Iris pigment epithelial cell (primary cell): ENCODE results near the gene PPIL4.
"Not testable (repeated sequence)": the region's sequence is repeated elsewhere in the genome, so short reads cannot be mapped to it uniquely, and the experiment has no call there.

Experiments used
- DNase-seq: peaks from one replicate; pipeline ENCODE4 v3.0.0-alpha.2; 2011; ENCODE audit warnings: low read depth

The PPIL4 gene

DNA sequence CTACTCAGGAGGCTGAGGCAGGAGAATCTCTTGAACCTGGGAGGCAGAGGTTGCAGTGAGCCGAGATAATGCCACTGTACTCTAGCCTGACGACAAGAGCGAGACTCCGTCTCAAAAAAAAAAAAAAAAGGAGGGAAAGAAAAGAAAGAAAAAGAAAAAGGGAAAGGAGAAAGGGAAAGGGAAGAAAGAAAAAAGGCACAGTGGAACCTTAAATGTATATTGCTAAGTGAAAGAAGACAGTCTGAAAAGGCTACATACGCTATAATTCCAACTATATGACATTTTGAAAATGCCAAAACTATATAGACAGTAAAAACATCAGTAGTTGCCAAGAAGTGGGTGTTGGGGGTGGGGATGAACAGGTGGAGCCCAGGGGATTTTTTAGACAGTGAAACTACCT lies 16.2 kb downstream of the PPIL4 start:
- DNase-seq, result no peak

DNA sequence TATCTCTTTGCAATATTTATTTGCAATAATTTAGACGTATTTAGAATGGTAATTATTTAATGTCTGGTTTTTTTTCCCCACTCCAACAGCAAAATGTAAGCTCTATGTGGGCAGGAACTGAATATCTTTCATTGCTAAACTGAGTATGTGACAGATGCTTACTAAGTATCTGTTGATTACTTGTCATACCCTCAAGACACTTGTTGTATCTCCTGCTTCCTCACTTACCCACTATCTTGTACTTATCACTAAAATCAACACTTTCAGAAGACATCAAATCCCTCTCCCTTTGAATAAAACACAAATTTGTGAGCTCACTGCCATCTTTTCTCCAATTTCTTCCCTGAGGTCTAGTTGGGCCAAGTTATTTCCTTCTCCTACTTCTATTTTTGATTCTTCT lies 30.3 kb downstream of the PPIL4 start:
- DNase-seq, result no peak

DNA sequence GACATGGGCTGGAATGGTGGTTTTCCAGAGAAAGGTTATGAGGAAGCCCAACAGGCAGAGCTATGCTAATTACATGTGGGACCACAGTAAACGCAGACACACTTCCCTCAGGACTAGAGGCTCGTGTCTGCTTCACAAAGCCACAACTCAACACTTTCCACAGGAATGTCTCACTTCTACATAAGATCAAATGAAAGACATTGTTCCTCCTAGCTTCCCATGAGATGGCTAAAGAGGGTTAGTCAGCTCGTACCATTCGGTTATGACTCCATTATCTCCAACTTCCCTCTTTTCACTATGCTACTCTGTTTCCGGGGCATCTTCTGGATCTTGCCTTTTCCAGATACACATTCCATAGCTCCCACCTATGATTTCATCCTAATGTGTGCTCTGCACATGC lies 31.9 kb downstream of the PPIL4 start:
- DNase-seq, result no peak

DNA sequence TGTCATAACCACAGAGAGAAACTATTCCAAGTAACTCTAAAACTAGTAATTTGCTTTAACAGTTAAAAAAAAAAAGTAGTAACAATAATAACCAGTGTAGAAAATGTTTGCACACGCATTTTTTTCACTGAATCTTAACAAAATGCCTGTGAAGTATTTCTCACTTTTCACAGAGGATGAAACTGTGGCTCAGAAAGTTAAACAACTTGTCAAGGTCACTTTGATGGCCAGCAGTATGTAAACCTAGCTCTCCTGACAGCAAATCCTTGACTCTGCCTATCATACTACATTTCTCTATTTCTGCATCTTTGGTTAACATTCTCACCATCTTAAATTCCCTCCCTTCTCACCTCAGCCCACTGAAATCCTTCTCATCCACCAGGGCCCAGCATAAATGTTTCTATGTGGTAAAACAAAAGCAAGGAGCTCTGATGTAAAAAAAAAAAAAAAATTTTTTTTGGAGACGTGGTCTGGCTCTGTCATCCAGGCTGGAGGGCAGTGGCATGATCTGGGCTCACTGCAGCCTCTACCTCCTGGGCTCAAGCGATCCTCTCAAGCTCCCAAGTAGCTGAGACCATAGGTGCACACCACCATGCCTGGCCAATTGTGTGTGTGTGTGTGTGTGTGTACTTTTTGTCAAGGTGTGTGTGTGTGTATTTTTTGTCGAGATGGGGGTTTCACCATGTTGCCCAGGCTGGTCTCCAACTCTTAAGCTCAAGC lies 34.9 kb downstream of the PPIL4 start:
- no peak for DNase-seq

DNA sequence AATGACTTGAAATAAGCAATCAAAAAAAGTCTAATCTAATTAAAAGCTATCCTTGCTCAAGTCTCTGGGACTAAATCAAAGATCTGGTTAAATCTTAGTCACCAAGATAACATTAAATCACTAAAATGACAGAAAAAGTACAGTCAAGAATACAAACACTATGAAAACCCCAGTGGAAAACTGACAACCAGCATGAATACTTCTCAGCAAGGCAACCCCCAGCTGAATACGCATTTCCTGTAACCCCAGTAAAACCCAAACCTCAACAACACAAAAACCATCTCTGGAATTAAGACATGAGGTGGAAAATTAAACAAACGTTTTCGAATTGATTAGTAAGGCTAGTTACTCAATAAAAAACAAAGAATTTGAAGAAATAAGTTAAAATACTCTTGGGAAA lies 37.4 kb downstream of the PPIL4 start:
- DNase-seq, result peak; percentile 75

DNA sequence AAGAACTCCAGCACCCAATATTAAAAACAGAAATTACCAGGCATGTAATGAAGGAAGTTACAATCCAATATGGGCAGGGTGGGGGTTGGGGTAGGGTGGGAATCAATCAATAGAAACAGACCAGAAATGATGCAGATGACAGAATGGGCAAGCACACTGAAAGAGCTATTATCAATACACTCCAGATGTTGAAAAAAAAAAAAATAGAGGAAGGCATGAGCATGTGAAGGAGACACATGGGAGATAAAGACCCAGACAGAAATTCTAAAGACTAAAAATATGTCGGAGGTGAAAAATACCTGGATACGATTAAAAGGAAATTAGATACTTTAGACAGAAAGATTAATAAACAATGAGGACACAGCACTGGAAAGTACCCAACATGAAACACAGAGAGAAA lies 42.0 kb downstream of the PPIL4 start:
- no peak for DNase-seq

DNA sequence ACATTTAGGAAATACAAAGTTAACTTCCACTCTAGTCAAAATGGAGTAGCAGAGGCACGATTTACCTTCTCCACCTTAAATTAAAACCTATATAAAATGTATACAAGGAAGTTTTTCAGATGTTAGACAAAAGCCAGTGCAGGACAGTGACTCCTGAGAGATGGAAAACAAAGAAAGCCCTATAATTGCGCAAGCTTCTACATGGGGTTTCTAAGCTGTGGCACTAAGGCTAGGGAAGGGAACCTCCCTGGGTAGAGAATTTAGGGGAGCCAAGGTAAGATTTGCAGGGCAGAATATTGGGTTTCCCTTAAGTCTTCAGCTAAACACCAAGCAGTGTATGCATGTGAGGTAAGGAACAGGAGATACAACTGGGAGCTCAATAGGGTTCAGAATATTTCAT lies 42.6 kb downstream of the PPIL4 start:
- DNase-seq, result no peak

DNA sequence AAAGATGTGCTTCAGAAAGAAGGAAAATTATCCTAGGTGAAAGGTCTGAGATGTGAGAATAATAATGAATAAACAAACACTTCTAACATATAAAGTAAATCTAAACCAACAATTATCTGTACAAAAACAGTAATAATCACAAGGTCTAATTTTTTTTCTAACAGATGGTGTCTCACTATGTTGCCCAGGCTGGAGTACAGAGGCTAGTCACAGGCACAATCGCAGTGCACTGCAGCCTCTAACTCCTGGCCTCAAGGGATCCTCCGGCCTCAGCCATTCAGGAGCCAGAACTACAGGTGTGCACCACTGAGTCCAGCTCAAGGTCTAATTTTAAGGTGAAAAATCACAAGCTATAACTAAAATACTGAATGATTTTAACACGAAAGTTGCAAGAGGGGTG lies 44.1 kb downstream of the PPIL4 start:
- no peak for DNase-seq

DNA sequence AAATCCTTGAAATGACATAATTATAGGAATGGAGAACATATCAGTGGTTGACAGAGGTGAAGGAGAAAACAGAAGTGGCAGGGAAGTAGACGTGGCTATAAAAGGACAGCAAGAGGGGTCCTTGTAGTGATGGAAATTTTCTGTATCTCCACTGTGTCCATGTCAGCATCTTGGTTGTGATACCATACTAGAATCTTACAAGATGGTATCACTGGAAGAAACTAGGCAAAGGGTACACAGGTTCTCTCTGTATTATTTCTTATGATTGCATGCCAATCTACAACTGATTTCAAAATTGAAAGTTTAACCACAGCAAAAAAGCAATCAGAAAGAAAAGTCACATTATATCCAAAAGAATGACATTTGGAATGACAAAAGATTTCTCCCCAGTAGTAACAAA lies 44.6 kb downstream of the PPIL4 start:
- DNase-seq, result no peak

DNA sequence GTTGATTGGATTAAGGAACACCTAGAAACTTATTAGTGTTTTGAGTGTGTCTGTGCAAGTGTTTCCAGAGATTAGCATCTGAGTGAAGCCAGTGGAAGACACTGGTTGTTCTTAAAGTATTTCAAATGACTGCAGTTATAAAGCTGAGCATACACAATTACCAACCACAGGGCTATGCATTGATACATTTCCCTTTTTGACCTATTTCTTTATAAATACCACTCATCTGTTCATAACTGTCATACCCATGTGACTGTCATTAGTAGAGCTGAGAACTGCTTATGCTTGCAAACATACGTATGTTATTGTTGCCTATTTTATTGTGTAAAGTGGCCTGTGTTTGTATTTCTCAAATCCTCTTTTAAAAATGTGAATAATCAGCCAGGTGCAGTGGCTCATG lies 45.7 kb downstream of the PPIL4 start:
- DNase-seq, result no peak

DNA sequence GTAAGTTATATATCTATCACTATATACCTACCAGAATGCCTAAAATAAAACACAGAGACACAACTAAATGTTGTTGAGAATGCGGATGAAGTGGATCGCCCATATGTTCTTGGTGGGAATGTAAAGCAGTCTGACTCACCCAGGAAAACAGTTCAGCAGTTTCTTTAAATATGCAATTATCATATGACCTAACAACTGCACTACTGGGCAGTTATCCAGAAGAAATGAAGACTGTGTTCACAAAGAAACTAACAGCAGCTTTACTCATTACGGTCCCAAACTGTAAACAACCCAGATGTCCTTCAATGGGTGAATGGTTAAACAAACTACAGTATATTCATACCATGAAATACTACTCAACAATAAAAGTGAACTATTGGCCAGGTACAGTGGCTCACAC lies 46.8 kb downstream of the PPIL4 start:
- peak; percentile 96 for DNase-seq

DNA sequence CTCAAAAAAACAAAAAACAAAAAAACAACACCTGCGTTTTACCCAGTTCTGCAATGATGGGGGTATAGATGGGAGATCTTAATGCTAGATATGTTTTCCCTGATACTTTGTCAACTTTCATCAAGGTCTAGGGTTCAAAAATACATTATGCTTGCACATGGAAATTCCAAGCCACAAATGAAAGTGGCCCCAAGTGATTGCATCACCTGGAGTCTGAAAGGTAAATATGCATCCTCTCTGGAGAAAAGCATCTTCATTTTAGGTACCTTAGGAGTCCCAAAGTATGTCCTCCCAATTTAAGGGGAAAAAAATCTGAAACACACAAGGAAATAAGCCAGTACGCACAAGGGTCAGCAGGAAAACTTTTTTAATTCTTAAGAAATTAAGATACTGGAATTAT lies 48.5 kb downstream of the PPIL4 start:
- DNase-seq, result no peak

DNA sequence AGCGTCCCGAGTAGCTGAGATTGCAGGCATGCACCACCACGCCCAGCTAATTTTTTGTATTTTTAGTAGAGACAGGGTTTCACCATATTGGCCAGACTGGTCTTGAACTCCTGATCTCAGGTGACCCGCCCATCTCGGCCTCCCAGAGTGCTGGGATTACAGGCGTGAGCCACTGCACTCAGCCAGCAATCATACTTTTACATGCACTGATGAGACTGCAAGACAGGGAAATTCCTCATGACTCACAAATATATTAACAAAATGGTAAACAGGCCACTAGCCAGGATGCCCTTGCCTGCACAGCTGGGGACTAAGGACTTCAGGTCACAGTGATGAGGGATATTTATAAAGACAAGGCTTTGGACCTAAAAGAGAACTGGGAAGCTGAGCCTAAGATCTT lies 49.2 kb downstream of the PPIL4 start:
- peak; percentile 85 for DNase-seq

DNA sequence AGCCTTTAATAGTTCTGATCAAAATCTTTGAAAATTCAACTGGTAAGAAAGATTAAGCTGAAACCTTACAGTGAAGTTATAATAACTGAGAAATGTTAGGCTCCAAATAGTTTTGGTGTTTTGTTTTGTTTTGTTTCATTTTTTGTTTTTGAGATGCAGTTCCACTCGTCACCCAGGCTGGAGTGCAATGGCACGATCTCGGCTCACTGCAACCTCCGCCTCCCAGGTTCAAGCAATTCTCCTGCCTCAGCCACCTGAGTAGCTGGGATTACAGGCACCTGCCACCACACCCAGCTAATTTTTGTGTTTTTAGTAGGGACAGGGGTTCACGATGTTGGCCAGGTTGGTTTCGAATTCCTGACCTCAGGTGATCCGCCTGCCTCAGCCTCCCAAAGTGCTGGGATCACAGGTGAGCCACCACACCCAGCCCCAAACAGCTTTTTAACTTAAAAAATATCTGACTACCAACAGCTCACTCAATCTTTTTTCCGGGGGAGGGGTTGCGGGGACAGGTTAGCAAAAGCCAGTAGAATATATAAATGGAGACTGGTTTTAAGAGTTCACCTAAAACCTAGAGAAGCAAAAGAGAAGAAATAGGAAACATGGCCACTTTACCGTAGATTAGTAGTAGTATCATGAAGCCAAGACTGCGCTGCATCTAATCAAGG lies 50.4 kb downstream of the PPIL4 start:
- DNase-seq, result not testable (repeated sequence)

DNA sequence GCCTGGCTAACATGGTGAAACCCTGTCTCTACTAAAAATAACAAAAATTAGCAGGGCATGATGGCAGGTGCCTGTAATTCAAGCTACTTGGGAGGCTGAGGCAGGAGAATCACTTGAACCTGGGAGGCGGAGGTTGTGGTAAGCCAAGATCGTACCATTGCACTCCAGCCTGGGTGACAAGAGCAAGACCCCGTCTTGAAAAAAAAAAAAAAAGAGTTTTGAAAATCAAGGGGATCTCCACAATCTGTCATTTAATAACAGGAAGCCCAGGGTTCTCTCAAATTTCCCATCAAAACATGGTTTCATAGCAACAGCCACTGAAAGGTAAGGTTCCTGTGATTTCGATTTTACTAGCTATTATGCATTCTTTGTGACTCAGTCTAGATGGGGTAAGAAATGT lies 51.0 kb downstream of the PPIL4 start:
- DNase-seq, result peak; percentile 46

DNA sequence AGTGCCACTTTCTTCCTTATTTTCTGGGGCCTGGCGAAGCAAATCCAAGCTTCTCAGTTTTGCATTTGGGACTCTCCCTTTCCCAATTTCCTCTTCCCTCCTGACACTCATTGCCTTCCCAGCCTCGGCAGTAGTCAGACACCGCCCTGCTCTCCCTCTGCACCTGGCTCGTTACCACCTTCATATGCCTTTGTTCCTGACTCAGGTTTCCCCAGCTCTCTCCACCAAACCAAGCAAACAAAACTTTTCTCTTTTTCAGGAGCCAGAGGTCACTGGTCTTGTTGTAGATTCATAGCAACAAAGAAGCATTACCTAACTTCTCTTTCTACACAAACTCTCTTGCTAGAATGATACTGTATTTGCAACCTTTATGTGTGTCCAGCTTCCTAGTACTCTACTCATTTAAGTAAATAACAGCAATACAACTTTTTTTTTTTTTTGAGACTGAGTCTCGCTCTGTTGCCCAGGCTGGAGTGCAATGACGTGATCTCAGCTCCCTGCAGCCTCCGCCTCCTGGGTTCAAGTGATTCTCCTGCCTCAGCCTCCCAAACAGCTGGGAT lies 52.0 kb downstream of the PPIL4 start:
- no peak for DNase-seq

DNA sequence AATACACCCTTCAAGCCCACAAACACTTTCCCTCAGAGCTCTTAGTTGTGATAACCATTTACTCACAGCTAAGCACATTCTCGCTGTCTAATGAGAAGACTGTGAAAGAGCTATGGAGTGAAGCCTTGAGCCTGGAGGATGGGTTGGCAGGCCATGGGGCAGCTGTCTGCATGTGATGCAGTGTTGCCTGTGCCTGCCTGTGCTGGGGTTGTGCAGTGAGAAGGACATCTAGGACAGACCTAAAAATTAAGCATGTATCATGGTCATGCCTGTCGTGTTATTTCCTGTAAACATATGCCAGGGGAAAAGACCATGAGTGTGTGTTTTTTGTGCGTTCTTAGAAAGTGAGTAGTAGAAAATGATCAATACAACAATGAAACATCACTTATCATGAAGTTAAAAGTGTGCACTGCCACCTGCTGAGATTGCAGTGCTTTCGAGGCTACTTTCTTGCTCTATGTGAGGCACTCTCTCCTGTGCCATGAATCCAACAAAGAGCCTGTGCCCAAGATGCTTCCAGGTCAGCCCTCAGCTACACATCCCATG lies 53.0 kb downstream of the PPIL4 start:
- no peak for DNase-seq

DNA sequence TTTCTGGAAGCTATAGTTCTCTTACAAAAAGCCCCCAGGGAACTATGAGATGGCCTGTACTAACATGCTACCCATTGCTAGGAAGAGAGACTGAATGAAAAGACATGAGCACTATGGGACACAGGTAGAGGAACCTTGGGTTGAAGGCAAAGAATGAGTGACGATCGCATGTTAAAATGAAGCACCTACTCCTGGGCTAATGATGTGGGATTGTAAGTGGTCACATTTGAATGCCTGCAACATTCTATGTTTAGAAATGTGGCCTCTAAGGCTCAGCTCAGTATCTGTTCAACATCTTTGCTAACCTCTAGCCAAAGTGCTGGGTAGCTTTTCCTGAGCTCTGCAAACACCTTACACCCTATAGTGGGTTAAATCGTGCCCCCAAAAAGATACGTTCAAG lies 55.9 kb downstream of the PPIL4 start:
- no peak for DNase-seq

DNA sequence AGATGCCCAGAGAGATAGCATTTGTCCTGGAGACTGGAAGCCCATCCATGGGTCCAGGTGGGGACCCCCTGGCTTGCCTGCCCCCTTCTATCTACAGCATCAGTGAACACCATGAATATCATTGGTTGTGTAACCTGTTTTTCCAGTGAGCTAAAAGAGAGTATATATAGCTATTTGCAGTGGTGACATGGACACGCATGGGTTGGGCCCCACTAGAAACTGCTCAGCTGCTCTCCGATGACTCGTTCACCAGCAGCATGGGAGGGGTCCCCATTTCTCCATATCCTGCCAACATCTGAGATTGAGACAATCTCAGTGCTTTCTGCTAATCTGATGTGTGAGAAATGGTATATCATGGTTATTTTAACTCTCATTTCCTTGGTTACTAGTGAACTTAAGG lies 57.0 kb downstream of the PPIL4 start:
- no peak for DNase-seq

DNA sequence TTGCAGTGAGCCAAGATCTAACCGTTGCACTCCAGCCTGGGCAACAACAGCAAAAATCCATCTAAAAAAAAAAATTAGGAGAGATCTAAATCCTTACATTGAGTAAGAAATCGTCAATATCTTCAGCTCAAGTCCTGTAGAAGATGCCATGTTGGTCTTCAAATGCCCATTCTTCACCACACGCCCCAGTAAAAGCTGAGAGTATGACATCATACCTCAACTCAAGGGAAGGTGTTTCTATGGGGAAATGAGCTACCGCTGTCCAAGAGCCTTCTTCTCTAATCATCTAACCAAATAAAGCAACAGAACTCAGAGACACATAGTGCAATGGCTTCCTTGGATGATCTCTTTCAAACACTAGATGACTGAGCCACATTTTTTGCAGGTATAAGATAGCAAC lies 58.5 kb downstream of the PPIL4 start:
- DNase-seq, result no peak

DNA sequence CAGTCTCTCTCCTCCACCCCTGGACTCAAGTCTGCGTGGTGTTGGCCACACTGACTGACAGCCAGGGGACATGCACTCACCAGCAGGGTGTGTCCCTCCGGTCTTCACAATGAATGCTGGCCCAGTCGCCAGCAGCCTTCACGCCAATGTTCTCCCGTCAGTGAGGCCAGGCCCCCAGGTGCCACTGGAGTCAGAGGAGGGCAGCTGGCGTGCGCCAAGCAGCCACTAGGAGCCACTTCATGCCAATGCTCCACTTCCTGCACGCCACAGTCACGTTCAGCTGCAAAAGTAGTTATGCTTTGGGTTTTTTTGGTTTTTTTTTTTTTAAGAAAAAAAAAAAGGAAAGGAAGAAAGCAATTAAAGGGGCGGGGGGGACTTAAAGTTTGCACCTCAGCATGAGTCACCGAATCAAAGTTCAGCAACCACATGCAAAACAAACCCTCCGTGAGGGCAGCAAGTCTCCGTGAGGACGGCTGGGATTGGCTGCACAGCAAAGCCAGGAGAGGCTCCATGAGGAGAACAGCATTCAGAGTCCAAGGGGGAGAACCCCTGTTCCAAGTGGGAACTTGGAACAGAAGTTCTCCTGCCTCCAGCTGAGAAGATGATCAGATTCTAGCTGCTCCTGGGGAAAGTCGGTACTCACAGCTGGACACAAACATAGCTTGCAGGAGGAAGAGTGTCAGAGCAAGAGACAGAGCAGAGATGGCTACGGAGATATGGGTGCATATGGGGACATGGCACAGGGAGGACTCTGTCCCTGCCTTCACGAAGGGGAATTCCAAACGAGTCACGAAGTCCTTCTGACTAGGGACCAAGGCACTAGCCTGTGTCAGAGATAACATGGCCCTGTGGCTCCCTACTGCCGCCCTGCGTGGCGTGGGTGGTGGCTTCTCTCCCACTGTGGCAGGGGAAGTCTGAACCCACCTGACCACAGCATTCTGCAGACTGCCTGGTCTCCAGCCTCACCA lies 60.8 kb downstream of the PPIL4 start, which contains the start of gene ZC3H12D:
ZC3H12D (minus strand) TSS at position 282 of the 968 bp plus-strand sequence. CDS start 10,471 bp downstream, outside the sequence.
- DNase-seq, result no peak
